Suprapubic skin (tissue), 3 donors: Measurements from ENCODE around the gene PTPMT1.

Source experiments
- POLR2A ChIP-seq, 2 donors: fragments of 450-650 bp; IDR thresholded peaks; one replicate each; pipeline ENCODE4 v1.6.1; 2017; ENCODE audit warnings: antibody characterized with exemption in 2 of 2, mild to moderate bottlenecking in 2 of 2, moderate library complexity in 2 of 2
- TF ChIP-seq, protein P1 (sequence below), 2 donors: fragments of 200-600 bp in 1 of 2; fragments of 450-650 bp in 1 of 2; sonication (generic) in 1 of 2; IDR thresholded peaks; one replicate each; pipeline ENCODE4 v1.5.1; 2016 to 2019; ENCODE audit warnings: antibody characterized with exemption in 2 of 2, mild to moderate bottlenecking in 1 of 2, moderate library complexity in 1 of 2

GRCh38 chr11:47550288-47551047 is 14.9 kb upstream of the PTPMT1 start:
- TF ChIP-seq, protein P1, sequence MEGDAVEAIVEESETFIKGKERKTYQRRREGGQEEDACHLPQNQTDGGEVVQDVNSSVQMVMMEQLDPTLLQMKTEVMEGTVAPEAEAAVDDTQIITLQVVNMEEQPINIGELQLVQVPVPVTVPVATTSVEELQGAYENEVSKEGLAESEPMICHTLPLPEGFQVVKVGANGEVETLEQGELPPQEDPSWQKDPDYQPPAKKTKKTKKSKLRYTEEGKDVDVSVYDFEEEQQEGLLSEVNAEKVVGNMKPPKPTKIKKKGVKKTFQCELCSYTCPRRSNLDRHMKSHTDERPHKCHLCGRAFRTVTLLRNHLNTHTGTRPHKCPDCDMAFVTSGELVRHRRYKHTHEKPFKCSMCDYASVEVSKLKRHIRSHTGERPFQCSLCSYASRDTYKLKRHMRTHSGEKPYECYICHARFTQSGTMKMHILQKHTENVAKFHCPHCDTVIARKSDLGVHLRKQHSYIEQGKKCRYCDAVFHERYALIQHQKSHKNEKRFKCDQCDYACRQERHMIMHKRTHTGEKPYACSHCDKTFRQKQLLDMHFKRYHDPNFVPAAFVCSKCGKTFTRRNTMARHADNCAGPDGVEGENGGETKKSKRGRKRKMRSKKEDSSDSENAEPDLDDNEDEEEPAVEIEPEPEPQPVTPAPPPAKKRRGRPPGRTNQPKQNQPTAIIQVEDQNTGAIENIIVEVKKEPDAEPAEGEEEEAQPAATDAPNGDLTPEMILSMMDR (IDR thresholded peaks at IDR 0.05) = no peak
- no peak for TF ChIP-seq POLR2A (IDR thresholded peaks at IDR 0.05)
